CD4-positive, alpha-beta T cell (primary cell): ENCODE results near the gene MEGF11. TPM values are rescaled to one million over a fixed set of nuclear protein-coding genes. Genes with fewer than 3 reads are reported as not detected.

Source experiments
- ATAC-seq: fragments of 200-7000 bp; cut with Tn5 transposase; one replicate; pipeline ENCODE4 v1.10.0; 2022; ENCODE audit warnings: mild to moderate bottlenecking; ENCODE audit not compliant: poor library complexity
- CTCF ChIA-PET: fragments of 350-600 bp; sonication (Branson Sonifier 250); formaldehyde crosslinking; loops from one replicate; lab custom pipeline; 2021; ENCODE audit warnings: antibody characterized with exemption, inconsistent platforms; lab: Charles Lee
- POLR2A ChIA-PET: fragments of 350-600 bp; sonication (Branson Sonifier 250); formaldehyde crosslinking; loops from one replicate; lab custom pipeline; 2021; ENCODE audit warnings: antibody characterized with exemption, inconsistent platforms; lab: Charles Lee
- DNase-seq, 14 experiments: peaks; one replicate each; pipeline ENCODE4 v3.0.0-alpha.2; 2013 to 2020; ENCODE audit warnings: mixed read lengths in 2 of 14
- H3K27ac ChIP-seq, 2 donors: one replicate each; pipeline versions ENCODE4 v1.5.1 to v1.7.0; 2013; ENCODE audit warnings: low read length in 2 of 2, low read depth in 1 of 2, mild to moderate bottlenecking in 1 of 2
- H3K27me3 ChIP-seq, 2 experiments: 1 replicate in 1 of 2; 2 replicates in 1 of 2; pipeline versions ENCODE4 v1.6.1 to v1.7.0; 2013; ENCODE audit warnings: low read length in 2 of 2, control low read depth in 1 of 2, mild to moderate bottlenecking in 1 of 2, moderate library complexity in 1 of 2; ENCODE audit not compliant: insufficient read depth in 2 of 2, control insufficient read depth in 1 of 2
- H3K36me3 ChIP-seq: one replicate; pipeline ENCODE4 v1.6.1; 2013; ENCODE audit warnings: low read length, control low read depth; ENCODE audit not compliant: insufficient read depth
- H3K4me1 ChIP-seq: one replicate; pipeline ENCODE4 v1.6.1; 2013; ENCODE audit warnings: low read length, control low read depth; ENCODE audit not compliant: insufficient read depth
- H3K4me3 ChIP-seq: one replicate; pipeline ENCODE4 v1.5.1; 2013; ENCODE audit warnings: mild to moderate bottlenecking, low read length, moderate library complexity
- H3K9me3 ChIP-seq, 2 experiments: 1 replicate in 1 of 2; 2 replicates in 1 of 2; pipeline versions ENCODE4 v1.6.1 to v1.7.0; 2013; ENCODE audit warnings: low read length in 2 of 2, mild to moderate bottlenecking in 2 of 2, control low read depth in 1 of 2, moderate library complexity in 1 of 2; ENCODE audit not compliant: control insufficient read depth in 1 of 2, insufficient read depth in 1 of 2
- H3K27ac Mint-ChIP-seq: one replicate; pipeline ENCODE4 v1.8.0; 2020; ENCODE audit warnings: mixed read lengths
- H3K27me3 Mint-ChIP-seq: one replicate; pipeline ENCODE4 v1.8.0; 2021; ENCODE audit warnings: mixed read lengths
- H3K36me3 Mint-ChIP-seq: one replicate; pipeline ENCODE4 v1.8.0; 2021; ENCODE audit warnings: low read depth, mixed read lengths
- H3K4me1 Mint-ChIP-seq: one replicate; pipeline ENCODE4 v1.8.0; 2021; ENCODE audit warnings: low read depth, mixed read lengths
- H3K4me3 Mint-ChIP-seq: one replicate; pipeline ENCODE4 v1.8.0; 2020; ENCODE audit warnings: mild to moderate bottlenecking, mixed read lengths
- H3K9me3 Mint-ChIP-seq: one replicate; pipeline ENCODE4 v1.8.0; 2020; ENCODE audit warnings: mixed read lengths
- CTCF ChIP-seq: fragments of 200-600 bp; IDR thresholded peaks from one replicate; pipeline ENCODE4 v1.8.0; 2022; ENCODE audit warnings: antibody characterized with exemption, mild to moderate bottlenecking
- intact Hi-C, 2 experiments: fragments of 100-400 bp; cut with DNase I in 1 of 2; cut with micrococcal nuclease in 1 of 2; formaldehyde crosslinking; loops; one replicate each; pipeline versions ENCODE4 v1.15.1 to v1.9.0; 2023 to 2025; cut with DNase I, micrococcal nuclease
- total RNA-seq, 174 experiments: library from RNA in 2 of 174; stranded (reverse) in 2 of 174; gene quantifications; one replicate each; pipeline ENCODE4 v1.2.3 and lab custom pipeline; 2021 to 2026

The MEGF11 gene
- total RNA-seq, 2 experiments from 2014 or later = not detected

GRCh38 chr15:66008940-66009562 is 244.5 kb downstream of the MEGF11 start:
- no peaks in the 10 kb centered on the region for H3K36me3 ChIP-seq
- H3K27ac Mint-ChIP-seq = no peak overlapping the region
- H3K9me3 ChIP-seq = no peaks in the 10 kb centered on the region
- no peak overlapping the region for H3K4me3 Mint-ChIP-seq
- H3K4me3 ChIP-seq = no peak overlapping the region
- intact Hi-C loops = no loop called here
- no peaks in the 10 kb centered on the region for H3K36me3 Mint-ChIP-seq
- CTCF ChIA-PET = no interaction called here
- H3K9me3 Mint-ChIP-seq = no peaks in the 10 kb centered on the region
- H3K27me3 Mint-ChIP-seq = peaks cover 27% of the 10 kb centered on the region
- no peaks in the 10 kb centered on the region for H3K4me1 Mint-ChIP-seq
- ATAC-seq = no peak
- H3K4me1 ChIP-seq = no peaks in the 10 kb centered on the region
- H3K27me3 ChIP-seq = peaks cover 0 to 7% of the 10 kb centered on the region in 2 experiments
- TF ChIP-seq CTCF = no peak
- no peak for DNase-seq
- POLR2A ChIA-PET = no interaction called here
- no peak overlapping the region for H3K27ac ChIP-seq

GRCh38 chr15:66007663-66008262 is 245.8 kb downstream of the MEGF11 start:
- H3K27ac ChIP-seq = no peak overlapping the region
- ChIA-PET CTCF (no interaction called here), POLR2A (no interaction called here)
- Mint-ChIP-seq H3K9me3 (no peaks in the 10 kb centered on the region), H3K4me3 (no peak overlapping the region), H3K4me1 (no peaks in the 10 kb centered on the region), H3K36me3 (no peaks in the 10 kb centered on the region), H3K27me3 (peaks cover 37% of the 10 kb centered on the region), H3K27ac (no peak overlapping the region)
- peaks cover 0 to 7% of the 10 kb centered on the region in 2 experiments for H3K27me3 ChIP-seq
- H3K4me3 ChIP-seq = no peak overlapping the region
- no peak for TF ChIP-seq CTCF
- intact Hi-C loops = no loop called here
- no peaks in the 10 kb centered on the region for H3K36me3 ChIP-seq
- no peaks in the 10 kb centered on the region for H3K9me3 ChIP-seq
- ATAC-seq = no peak
- no peak for DNase-seq
- H3K4me1 ChIP-seq = no peaks in the 10 kb centered on the region

- Histone ChIP-seq H3K27ac (no peak overlapping the region), H3K36me3 (no peaks in the 10 kb centered on the region), H3K9me3 (no peaks in the 10 kb centered on the region), H3K4me3 (no peak overlapping the region), H3K4me1 (no peaks in the 10 kb centered on the region), H3K27me3 (peaks cover 0 to 7% of the 10 kb centered on the region in 2 experiments)
- TF ChIP-seq CTCF = no peak
- H3K4me3 Mint-ChIP-seq = no peak overlapping the region
- ChIA-PET CTCF (interaction anchor here (0.6 kb wide), 1 partner anchor 135 kb away, joined by 5 read pairs; no protein-coding TSS in a partner anchor), POLR2A (no interaction called here)
- intact Hi-C loops = no loop called here
- ATAC-seq = no peak
- no peaks in the 10 kb centered on the region for H3K4me1 Mint-ChIP-seq
- DNase-seq = no peak
- peaks cover 44% of the 10 kb centered on the region for H3K27me3 Mint-ChIP-seq
- H3K9me3 Mint-ChIP-seq = no peaks in the 10 kb centered on the region
- no peak overlapping the region for H3K27ac Mint-ChIP-seq
- no peaks in the 10 kb centered on the region for H3K36me3 Mint-ChIP-seq
Observed at GRCh38 chr15:66006986-66007385, 246.6 kb downstream of the MEGF11 start.
